Measurements from ENCODE around the gene S100A3.
"Not testable (repeated sequence)": the region's sequence is repeated elsewhere in the genome, so short reads cannot be mapped to it uniquely, and the experiment has no call there.

Gene S100A3, protein sequence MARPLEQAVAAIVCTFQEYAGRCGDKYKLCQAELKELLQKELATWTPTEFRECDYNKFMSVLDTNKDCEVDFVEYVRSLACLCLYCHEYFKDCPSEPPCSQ
- total RNA-seq, result 0 reads per million in 3 donors

DNA sequence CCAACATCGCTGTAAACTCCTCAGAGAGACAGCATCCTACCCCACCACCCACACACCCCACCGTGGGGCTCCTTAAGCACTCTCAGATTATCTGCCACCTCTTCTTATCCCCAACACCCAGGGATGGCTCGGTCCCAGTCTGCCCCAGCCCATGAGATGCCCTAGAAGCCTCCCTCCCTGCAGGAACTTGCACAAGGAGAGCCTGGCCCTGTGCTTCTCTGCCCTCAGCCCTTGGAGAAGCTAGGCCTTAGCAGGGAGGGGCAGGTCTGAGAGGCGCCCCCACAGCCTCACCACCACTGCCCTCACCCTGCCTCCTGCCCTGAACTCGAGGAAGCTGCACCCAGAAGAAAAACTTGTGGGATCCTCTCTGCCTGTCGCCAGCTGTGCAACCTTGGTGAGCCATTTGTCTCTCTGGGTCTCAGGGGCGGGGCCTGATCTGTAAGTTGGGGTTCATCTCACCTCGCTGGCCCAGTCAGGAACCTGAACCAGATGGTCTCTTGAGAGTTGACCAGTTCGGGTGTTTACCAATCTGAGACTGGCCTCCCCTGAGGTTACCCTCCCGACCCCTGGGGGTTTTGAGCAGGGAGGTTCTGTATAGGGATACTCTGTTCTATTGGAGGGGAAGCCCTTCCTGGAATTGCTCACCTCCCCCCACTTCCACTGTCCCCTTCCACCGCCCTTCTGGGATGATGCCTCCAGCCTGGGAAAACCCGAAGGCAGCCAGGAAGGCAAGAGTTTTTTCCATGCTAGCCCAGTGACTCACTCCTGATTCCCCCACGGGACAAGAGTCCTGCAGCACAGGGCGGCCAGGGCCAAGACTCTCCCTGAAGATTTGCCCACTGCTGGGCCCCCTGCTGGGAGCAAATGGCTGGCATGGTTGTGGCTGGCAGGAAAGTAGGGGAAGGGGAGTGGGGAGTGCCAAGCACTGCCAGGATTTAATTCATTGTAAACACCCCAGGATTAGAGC lies at the start of gene S100A3:
S100A3 (minus strand) TSS at position 537 of the 967 bp plus-strand sequence. CDS start 773 bp downstream, outside the sequence.
- H3K4me3 ChIP-seq (ENCODE audit: insufficient read depth, low read depth, low read length, poor library complexity, severe bottlenecking), result no peak within 1 kb of the TSS
- no peak for DNase-seq
- H3K27me3 ChIP-seq (replicated peaks; ENCODE audit: control insufficient read depth, insufficient read depth, low read length, poor library complexity, severe bottlenecking), result no peaks in the 10 kb centered on the region
- H3K36me3 ChIP-seq (ENCODE audit: control insufficient read depth, insufficient read depth, low read length), result peaks cover 5% of the 10 kb centered on the region
- H3K4me1 ChIP-seq (ENCODE audit: control insufficient read depth, insufficient read depth, low read length, poor library complexity, severe bottlenecking), result peaks cover 17% of the 10 kb centered on the region
- H3K9me3 ChIP-seq (ENCODE audit: control insufficient read depth, low read length), result no peaks in the 10 kb centered on the region
- H3K27ac ChIP-seq (ENCODE audit: insufficient read depth, low read length, poor library complexity, severe bottlenecking), result no peak within 1 kb of the TSS

DNA sequence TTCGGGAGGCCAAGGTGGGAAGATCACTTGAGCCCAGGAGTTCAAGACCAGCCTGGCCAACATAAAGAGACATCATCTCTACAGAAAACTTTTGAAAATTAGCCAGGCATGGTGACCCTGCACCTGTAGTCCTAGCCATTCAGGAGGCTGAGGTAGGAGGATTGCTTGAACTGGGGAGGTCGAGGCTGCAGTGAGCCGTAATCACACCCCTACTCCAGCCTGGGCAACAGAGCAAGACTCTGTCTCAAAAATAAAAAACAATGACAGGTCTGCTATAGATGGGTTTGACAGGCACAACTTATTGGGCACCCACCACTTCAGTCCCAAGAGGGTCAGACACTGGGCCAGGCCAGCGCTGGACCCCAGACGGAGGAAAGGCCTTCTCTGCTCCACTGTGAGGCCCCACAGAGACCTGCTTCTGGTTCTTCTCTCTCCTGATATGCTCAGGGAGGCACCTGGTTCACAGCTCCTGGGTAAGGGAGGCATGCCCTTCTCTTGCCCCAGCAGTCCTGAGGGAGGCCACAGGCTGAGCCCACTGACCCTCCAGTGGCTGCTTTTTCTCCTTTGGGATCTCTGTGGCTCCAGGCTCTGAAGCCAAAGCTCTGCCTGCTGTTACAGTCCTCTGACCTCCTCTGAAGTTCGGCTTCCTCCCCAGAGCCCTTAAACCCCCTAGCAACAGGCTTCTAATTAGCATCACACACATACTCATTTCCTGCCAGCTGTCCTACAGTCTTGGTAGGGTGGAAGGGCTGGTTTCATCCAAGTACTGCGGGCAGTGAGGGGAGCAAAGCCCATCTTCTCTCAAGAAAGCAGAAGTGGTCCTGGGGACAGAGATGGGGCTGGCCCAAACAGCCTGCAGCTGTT lies 49.5 kb upstream of the S100A3 start:
- no peak overlapping the region for H3K27ac ChIP-seq (ENCODE audit: insufficient read depth, low read length, poor library complexity, severe bottlenecking)
- H3K27me3 ChIP-seq (replicated peaks; ENCODE audit: control insufficient read depth, insufficient read depth, low read length, poor library complexity, severe bottlenecking), result no peaks in the 10 kb centered on the region
- DNase-seq, result no peak
- H3K4me3 ChIP-seq (ENCODE audit: insufficient read depth, low read depth, low read length, poor library complexity, severe bottlenecking), result no peak overlapping the region
- no peaks in the 10 kb centered on the region for H3K36me3 ChIP-seq (ENCODE audit: control insufficient read depth, insufficient read depth, low read length)
- H3K4me1 ChIP-seq (ENCODE audit: control insufficient read depth, insufficient read depth, low read length, poor library complexity, severe bottlenecking), result peaks cover 8% of the 10 kb centered on the region
- no peaks in the 10 kb centered on the region for H3K9me3 ChIP-seq (ENCODE audit: control insufficient read depth, low read length)

DNA sequence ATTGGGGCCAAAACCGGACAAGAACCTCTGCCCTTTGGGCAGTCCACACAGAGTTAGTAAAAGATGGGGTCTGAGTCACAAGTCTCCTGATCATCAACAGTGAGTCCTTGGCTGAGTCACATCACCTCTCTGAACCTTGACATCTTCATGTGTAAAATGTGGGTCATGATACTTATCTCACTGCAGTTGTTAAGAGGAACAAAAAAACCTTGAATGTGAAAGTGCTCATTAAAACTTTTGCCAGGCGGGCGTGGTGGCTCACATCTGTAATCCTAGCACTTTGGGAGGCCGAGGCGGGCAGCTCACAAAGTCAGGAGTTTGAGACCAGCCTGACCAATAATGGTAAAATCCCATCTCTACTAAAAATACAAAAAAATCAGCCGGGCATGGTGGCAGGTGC lies 48.1 kb upstream of the S100A3 start:
- Histone ChIP-seq H3K36me3 (ENCODE audit: control insufficient read depth, insufficient read depth, low read length) (no peaks in the 10 kb centered on the region), H3K27ac (ENCODE audit: insufficient read depth, low read length, poor library complexity, severe bottlenecking) (no peak overlapping the region), H3K4me1 (ENCODE audit: control insufficient read depth, insufficient read depth, low read length, poor library complexity, severe bottlenecking) (peaks cover 8% of the 10 kb centered on the region), H3K4me3 (ENCODE audit: insufficient read depth, low read depth, low read length, poor library complexity, severe bottlenecking) (no peak overlapping the region), H3K9me3 (ENCODE audit: control insufficient read depth, low read length) (no peaks in the 10 kb centered on the region), H3K27me3 (replicated peaks; ENCODE audit: control insufficient read depth, insufficient read depth, low read length, poor library complexity, severe bottlenecking) (no peaks in the 10 kb centered on the region)
- DNase-seq, result no peak

- Histone ChIP-seq H3K36me3 (ENCODE audit: control insufficient read depth, insufficient read depth, low read length) (no peaks in the 10 kb centered on the region), H3K9me3 (ENCODE audit: control insufficient read depth, low read length) (no peaks in the 10 kb centered on the region), H3K27me3 (replicated peaks; ENCODE audit: control insufficient read depth, insufficient read depth, low read length, poor library complexity, severe bottlenecking) (no peaks in the 10 kb centered on the region), H3K27ac (ENCODE audit: insufficient read depth, low read length, poor library complexity, severe bottlenecking) (no peak overlapping the region), H3K4me3 (ENCODE audit: insufficient read depth, low read depth, low read length, poor library complexity, severe bottlenecking) (no peak overlapping the region), H3K4me1 (ENCODE audit: control insufficient read depth, insufficient read depth, low read length, poor library complexity, severe bottlenecking) (peaks cover 2% of the 10 kb centered on the region)
- no peak for DNase-seq
Measured at GRCh38 chr1:153592748-153593147, 43.7 kb upstream of the S100A3 start.

DNA sequence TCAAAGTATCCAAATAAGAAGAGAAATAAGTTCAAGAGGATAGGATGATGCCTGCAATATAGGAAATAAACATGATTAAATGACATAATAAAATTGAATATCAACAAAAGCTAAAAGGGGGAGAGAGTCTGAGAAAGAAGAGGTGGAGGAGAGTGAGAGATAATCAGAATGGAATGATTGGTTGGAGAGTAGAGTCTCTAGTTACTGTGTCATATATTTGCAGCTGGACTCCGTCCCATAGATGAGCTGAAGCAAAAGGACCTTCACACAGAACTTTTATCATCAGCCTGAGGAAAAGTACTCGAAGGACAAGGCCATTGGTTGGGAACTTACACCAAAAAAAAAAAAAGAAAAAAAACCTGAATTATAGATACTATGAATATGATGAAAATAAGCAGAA lies 39.4 kb upstream of the S100A3 start:
- no peak overlapping the region for H3K4me3 ChIP-seq (ENCODE audit: insufficient read depth, low read depth, low read length, poor library complexity, severe bottlenecking)

DNA sequence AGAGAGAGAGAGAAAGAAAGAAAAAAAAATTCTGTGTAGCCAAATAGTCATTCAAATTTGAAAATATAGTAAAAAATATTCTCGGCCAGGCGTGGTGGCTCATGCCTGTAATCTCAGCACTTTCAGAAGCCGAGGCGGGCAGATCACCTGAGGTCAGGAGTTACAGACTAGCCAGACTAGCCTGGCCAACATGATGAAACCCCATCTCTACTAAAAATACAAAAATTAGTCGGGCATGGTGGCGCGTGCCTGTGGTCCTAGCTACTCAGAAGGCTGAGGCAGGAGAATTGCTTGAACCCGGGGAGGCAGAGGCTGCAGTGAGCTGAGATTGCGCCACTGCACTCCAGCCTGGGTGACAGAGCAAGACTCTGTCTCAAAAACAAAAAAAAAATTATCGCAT lies 39.0 kb upstream of the S100A3 start:
- not testable (repeated sequence) for H3K36me3 ChIP-seq (ENCODE audit: control insufficient read depth, insufficient read depth, low read length); H3K4me3 ChIP-seq (ENCODE audit: insufficient read depth, low read depth, low read length, poor library complexity, severe bottlenecking); H3K9me3 ChIP-seq (ENCODE audit: control insufficient read depth, low read length); H3K27ac ChIP-seq (ENCODE audit: insufficient read depth, low read length, poor library complexity, severe bottlenecking); H3K27me3 ChIP-seq (replicated peaks; ENCODE audit: control insufficient read depth, insufficient read depth, low read length, poor library complexity, severe bottlenecking); H3K4me1 ChIP-seq (ENCODE audit: control insufficient read depth, insufficient read depth, low read length, poor library complexity, severe bottlenecking); DNase-seq

More for the DNA sequence above, 39.4 kb upstream of the S100A3 start:
- no peak for DNase-seq
- no peaks in the 10 kb centered on the region for H3K27me3 ChIP-seq (replicated peaks; ENCODE audit: control insufficient read depth, insufficient read depth, low read length, poor library complexity, severe bottlenecking)
- H3K36me3 ChIP-seq (ENCODE audit: control insufficient read depth, insufficient read depth, low read length), result no peaks in the 10 kb centered on the region
- no peak overlapping the region for H3K27ac ChIP-seq (ENCODE audit: insufficient read depth, low read length, poor library complexity, severe bottlenecking)
- no peaks in the 10 kb centered on the region for H3K9me3 ChIP-seq (ENCODE audit: control insufficient read depth, low read length)
- H3K4me1 ChIP-seq (ENCODE audit: control insufficient read depth, insufficient read depth, low read length, poor library complexity, severe bottlenecking), result no peaks in the 10 kb centered on the region

DNA sequence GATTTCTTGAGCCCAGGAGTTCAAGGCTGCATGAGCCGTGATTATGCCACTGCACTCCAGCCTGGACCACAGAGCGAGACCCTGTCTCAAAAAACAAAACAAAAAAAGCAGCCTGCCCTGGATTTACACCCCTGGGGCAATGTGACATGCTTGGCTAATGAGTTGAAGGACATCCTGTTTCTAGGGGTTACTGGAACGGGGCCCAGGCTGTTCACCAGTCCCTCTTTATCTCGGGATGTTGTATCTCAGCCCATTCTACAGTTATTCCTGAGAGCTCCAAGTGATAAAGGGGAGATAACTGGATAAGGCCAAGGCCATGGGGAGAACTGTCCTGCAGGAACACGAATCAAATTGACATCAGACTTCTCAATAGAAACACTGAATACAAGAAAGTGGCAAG lies 38.3 kb upstream of the S100A3 start:
- Histone ChIP-seq H3K27me3 (replicated peaks; ENCODE audit: control insufficient read depth, insufficient read depth, low read length, poor library complexity, severe bottlenecking) (no peaks in the 10 kb centered on the region), H3K4me3 (ENCODE audit: insufficient read depth, low read depth, low read length, poor library complexity, severe bottlenecking) (no peak overlapping the region), H3K27ac (ENCODE audit: insufficient read depth, low read length, poor library complexity, severe bottlenecking) (no peak overlapping the region), H3K36me3 (ENCODE audit: control insufficient read depth, insufficient read depth, low read length) (no peaks in the 10 kb centered on the region), H3K9me3 (ENCODE audit: control insufficient read depth, low read length) (no peaks in the 10 kb centered on the region), H3K4me1 (ENCODE audit: control insufficient read depth, insufficient read depth, low read length, poor library complexity, severe bottlenecking) (no peaks in the 10 kb centered on the region)
- no peak for DNase-seq

GRCh38 chr1:153586347-153586746 lies 37.3 kb upstream of the S100A3 start:
- H3K4me1 ChIP-seq (ENCODE audit: control insufficient read depth, insufficient read depth, low read length, poor library complexity, severe bottlenecking), result no peaks in the 10 kb centered on the region
- H3K36me3 ChIP-seq (ENCODE audit: control insufficient read depth, insufficient read depth, low read length), result no peaks in the 10 kb centered on the region
- no peaks in the 10 kb centered on the region for H3K9me3 ChIP-seq (ENCODE audit: control insufficient read depth, low read length)
- DNase-seq, result no peak
- H3K27ac ChIP-seq (ENCODE audit: insufficient read depth, low read length, poor library complexity, severe bottlenecking), result no peak overlapping the region
- H3K27me3 ChIP-seq (replicated peaks; ENCODE audit: control insufficient read depth, insufficient read depth, low read length, poor library complexity, severe bottlenecking), result no peaks in the 10 kb centered on the region
- H3K4me3 ChIP-seq (ENCODE audit: insufficient read depth, low read depth, low read length, poor library complexity, severe bottlenecking), result no peak overlapping the region

- H3K27ac ChIP-seq (ENCODE audit: insufficient read depth, low read length, poor library complexity, severe bottlenecking), result no peak overlapping the region
Measured at GRCh38 chr1:153585006-153585405, 35.9 kb upstream of the S100A3 start.

More at GRCh38 chr1:153585006-153585405, 35.9 kb upstream of the S100A3 start:
- Histone ChIP-seq H3K36me3 (ENCODE audit: control insufficient read depth, insufficient read depth, low read length) (no peaks in the 10 kb centered on the region), H3K4me1 (ENCODE audit: control insufficient read depth, insufficient read depth, low read length, poor library complexity, severe bottlenecking) (no peaks in the 10 kb centered on the region), H3K27me3 (replicated peaks; ENCODE audit: control insufficient read depth, insufficient read depth, low read length, poor library complexity, severe bottlenecking) (no peaks in the 10 kb centered on the region), H3K4me3 (ENCODE audit: insufficient read depth, low read depth, low read length, poor library complexity, severe bottlenecking) (no peak overlapping the region), H3K9me3 (ENCODE audit: control insufficient read depth, low read length) (no peaks in the 10 kb centered on the region)
- no peak for DNase-seq
